Type B pancreatic cell (in vitro differentiated cells): Measurements from ENCODE around the gene KMO. TPM values are rescaled to one million over a fixed set of nuclear protein-coding genes. Genes with fewer than 3 reads are reported as not detected.

ENCODE experiments used
- DNase-seq: peaks from one replicate; pipeline ENCODE4 v3.0.0; 2021; ENCODE audit warnings: mixed read lengths; ENCODE audit not compliant: unreplicated experiment; ENCODE audit errors: extremely low spot score
- H3K27ac Mint-ChIP-seq: 2 replicates; pipeline ENCODE4 v1.8.0; 2021; ENCODE audit warnings: mild to moderate bottlenecking, mixed read lengths
- H3K27me3 Mint-ChIP-seq: 2 replicates; pipeline ENCODE4 v1.8.0; 2021; ENCODE audit warnings: mixed read lengths
- H3K36me3 Mint-ChIP-seq: 2 replicates; pipeline ENCODE4 v1.8.0; 2021; ENCODE audit warnings: mixed read lengths
- H3K4me1 Mint-ChIP-seq: one replicate; pipeline ENCODE4 v1.8.0; 2021; ENCODE audit warnings: mixed read lengths; ENCODE audit not compliant: unreplicated experiment
- H3K4me3 Mint-ChIP-seq: 2 replicates; pipeline ENCODE4 v1.8.0; 2021; ENCODE audit warnings: mild to moderate bottlenecking, mixed read lengths
- H3K9me3 Mint-ChIP-seq: 2 replicates; pipeline ENCODE4 v1.8.0; 2021; ENCODE audit warnings: mixed read lengths
- long read RNA-seq: library from polyadenylated mRNA; unstranded; transcript quantifications from one replicate; pipeline ENCODE4 v2.0.0, GENCODE V29; 2020
- total RNA-seq: library from RNA; stranded (reverse); gene quantifications from 2 replicates; pipeline ENCODE4 v1.2.1, GENCODE V29; 2021; ENCODE audit warnings: low replicate concordance
- TF ChIP-seq, protein P1 (sequence below): fragments of 200-600 bp; sonication (generic); conservative IDR thresholded peaks from 2 replicates; pipeline ENCODE4 v1.5.0; 2021; ENCODE audit warnings: antibody characterized with exemption, mild to moderate bottlenecking

The KMO gene
- total RNA-seq, result 0.17 and 1.1 TPM in 2 replicates
- long read RNA-seq, result 0 reads

DNA sequence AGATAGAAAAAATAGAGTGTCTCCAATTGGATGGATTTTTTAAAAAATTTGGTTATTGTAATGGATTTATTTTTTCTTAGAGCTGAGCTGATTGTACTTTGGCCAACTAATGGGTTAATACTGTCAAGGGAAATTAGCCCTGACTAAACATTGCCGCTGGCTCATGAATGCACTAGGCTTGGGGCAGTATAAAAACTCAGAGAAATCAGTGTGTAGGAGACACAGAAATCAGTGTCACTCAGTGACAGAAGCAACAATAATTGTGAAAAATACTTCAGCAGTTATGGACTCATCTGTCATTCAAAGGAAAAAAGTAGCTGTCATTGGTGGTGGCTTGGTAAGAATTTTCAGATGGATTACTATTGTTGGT lies at the start of gene KMO:
Gene KMO (plus strand): TSS at position 217 of the 370 bp plus-strand sequence. CDS start 67 bp downstream, at position 284.
- no peak for DNase-seq
- H3K27ac Mint-ChIP-seq, result peak within 1 kb of the TSS; percentile 76
- peaks cover 15% of the 10 kb centered on the region for H3K27me3 Mint-ChIP-seq

GRCh38 chr1:241482761-241483250 lies 49.4 kb upstream of the KMO start:
- Mint-ChIP-seq H3K4me1 (no peaks in the 10 kb centered on the region), H3K4me3 (no peak overlapping the region), H3K9me3 (no peaks in the 10 kb centered on the region), H3K27me3 (no peaks in the 10 kb centered on the region), H3K27ac (no peak overlapping the region), H3K36me3 (no peaks in the 10 kb centered on the region)
- no peak for DNase-seq
- TF ChIP-seq, protein P1, sequence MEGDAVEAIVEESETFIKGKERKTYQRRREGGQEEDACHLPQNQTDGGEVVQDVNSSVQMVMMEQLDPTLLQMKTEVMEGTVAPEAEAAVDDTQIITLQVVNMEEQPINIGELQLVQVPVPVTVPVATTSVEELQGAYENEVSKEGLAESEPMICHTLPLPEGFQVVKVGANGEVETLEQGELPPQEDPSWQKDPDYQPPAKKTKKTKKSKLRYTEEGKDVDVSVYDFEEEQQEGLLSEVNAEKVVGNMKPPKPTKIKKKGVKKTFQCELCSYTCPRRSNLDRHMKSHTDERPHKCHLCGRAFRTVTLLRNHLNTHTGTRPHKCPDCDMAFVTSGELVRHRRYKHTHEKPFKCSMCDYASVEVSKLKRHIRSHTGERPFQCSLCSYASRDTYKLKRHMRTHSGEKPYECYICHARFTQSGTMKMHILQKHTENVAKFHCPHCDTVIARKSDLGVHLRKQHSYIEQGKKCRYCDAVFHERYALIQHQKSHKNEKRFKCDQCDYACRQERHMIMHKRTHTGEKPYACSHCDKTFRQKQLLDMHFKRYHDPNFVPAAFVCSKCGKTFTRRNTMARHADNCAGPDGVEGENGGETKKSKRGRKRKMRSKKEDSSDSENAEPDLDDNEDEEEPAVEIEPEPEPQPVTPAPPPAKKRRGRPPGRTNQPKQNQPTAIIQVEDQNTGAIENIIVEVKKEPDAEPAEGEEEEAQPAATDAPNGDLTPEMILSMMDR, result no peak

More for the DNA sequence above, at the start of gene KMO:
- Mint-ChIP-seq H3K36me3 (no peaks in the 10 kb centered on the region), H3K4me3 (peak within 1 kb of the TSS; percentile 87), H3K4me1 (peaks cover 4% of the 10 kb centered on the region), H3K9me3 (no peaks in the 10 kb centered on the region)
- TF ChIP-seq, protein P1, result no peak

GRCh38 chr1:241485145-241485544 lies 47.0 kb upstream of the KMO start:
- no peaks in the 10 kb centered on the region for H3K27me3 Mint-ChIP-seq
- H3K27ac Mint-ChIP-seq, result no peak overlapping the region
- H3K4me3 Mint-ChIP-seq, result no peak overlapping the region
- no peaks in the 10 kb centered on the region for H3K4me1 Mint-ChIP-seq
- no peaks in the 10 kb centered on the region for H3K36me3 Mint-ChIP-seq
- TF ChIP-seq, protein P1, result no peak
- DNase-seq, result no peak
- H3K9me3 Mint-ChIP-seq, result no peaks in the 10 kb centered on the region

DNA sequence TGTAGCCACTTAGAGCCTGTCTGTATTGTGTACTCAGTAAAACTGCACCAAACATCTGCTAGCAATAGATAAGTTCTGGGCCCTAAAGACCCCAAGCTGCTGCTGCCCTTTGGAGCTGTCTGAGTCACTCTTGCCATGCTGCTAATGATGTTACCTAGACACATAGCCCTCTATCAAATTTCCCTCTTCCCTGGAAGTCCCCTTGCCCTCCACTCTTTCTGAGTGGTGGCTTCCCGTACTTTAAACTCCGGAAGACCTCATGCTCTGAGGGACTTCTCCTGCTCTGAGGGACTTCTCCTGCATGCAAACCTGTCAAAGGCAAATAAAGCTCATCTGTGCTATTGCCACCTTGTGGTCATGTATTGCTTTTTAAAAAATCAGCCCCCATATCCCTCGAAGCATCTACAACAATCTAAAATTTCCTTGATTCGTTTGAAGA lies 46.6 kb upstream of the KMO start:
- no peaks in the 10 kb centered on the region for H3K36me3 Mint-ChIP-seq
- H3K27me3 Mint-ChIP-seq, result no peaks in the 10 kb centered on the region
- H3K27ac Mint-ChIP-seq, result no peak overlapping the region
- no peaks in the 10 kb centered on the region for H3K9me3 Mint-ChIP-seq
- H3K4me3 Mint-ChIP-seq, result no peak overlapping the region
- no peak for DNase-seq
- TF ChIP-seq, protein P1, result peak; percentile 65
- H3K4me1 Mint-ChIP-seq, result no peaks in the 10 kb centered on the region

DNA sequence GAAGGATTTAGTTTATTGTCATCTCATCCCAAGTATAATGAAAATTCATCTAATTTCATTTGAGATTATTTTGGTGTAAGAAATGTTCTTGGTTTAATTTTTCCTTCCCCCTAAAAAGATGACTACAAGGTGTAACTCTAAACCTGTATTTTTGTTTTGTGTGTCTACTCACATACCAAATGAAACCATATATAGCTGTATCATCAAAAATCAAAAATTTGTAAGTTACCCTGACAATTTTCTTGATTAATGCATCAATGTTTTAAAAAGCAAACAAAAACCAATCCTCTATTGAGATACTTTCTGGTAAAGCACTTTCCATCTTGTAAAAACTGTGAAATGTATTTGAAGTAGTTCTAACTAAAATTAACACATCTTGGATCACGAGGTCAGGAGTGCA lies 43.4 kb upstream of the KMO start:
- peaks cover 3% of the 10 kb centered on the region for H3K36me3 Mint-ChIP-seq
- DNase-seq, result no peak
- no peaks in the 10 kb centered on the region for H3K27me3 Mint-ChIP-seq
- H3K4me3 Mint-ChIP-seq, result no peak overlapping the region
- TF ChIP-seq, protein P1, result no peak
- no peak overlapping the region for H3K27ac Mint-ChIP-seq
- no peaks in the 10 kb centered on the region for H3K4me1 Mint-ChIP-seq
- no peaks in the 10 kb centered on the region for H3K9me3 Mint-ChIP-seq

- Mint-ChIP-seq H3K27me3 (no peaks in the 10 kb centered on the region), H3K4me1 (no peaks in the 10 kb centered on the region), H3K27ac (no peak overlapping the region), H3K36me3 (peaks cover 29% of the 10 kb centered on the region), H3K9me3 (no peaks in the 10 kb centered on the region), H3K4me3 (no peak overlapping the region)
- TF ChIP-seq, protein P1, result no peak
- no peak for DNase-seq
Observed at GRCh38 chr1:241495741-241496140, 36.4 kb upstream of the KMO start.
